CD4-positive, alpha-beta T cell treated with Interferon gamma for 1 hour (primary cell): ENCODE measurements around the gene SESN2.

Experiments used
- DNase-seq: peaks from one replicate; pipeline ENCODE4 v3.0.0-alpha.2; 2020

The SESN2 gene

GRCh38 chr1:28259252-28259933, at the start of gene SESN2:
SESN2 (plus strand) TSS chr1:28259518; CDS start chr1:28259848, 330 bp downstream.
- peak; percentile 98 for DNase-seq

GRCh38 chr1:28209700-28210099, 49.6 kb upstream of the SESN2 start:
- no peak for DNase-seq

- DNase-seq: no peak
Observed at GRCh38 chr1:28213315-28213714, 46.0 kb upstream of the SESN2 start.

- DNase-seq: no peak
Observed at GRCh38 chr1:28229089-28229488, 30.2 kb upstream of the SESN2 start.

GRCh38 chr1:28229996-28230395, 29.3 kb upstream of the SESN2 start:
- DNase-seq: no peak

- peak; percentile 91 for DNase-seq
Observed at GRCh38 chr1:28232558-28233263, 26.6 kb upstream of the SESN2 start, which contains the start of gene DNAJC8. DNAJC8 (minus strand) TSS chr1:28233029; CDS start chr1:28232998, 31 bp downstream.

- DNase-seq: no peak
Observed at GRCh38 chr1:28233264-28233606, 26.1 kb upstream of the SESN2 start.

GRCh38 chr1:28235755-28236655, 23.3 kb upstream of the SESN2 start, which contains the start of gene ATP5IF1:
ATP5IF1 (plus strand) TSS chr1:28236124; CDS start chr1:28236184, 60 bp downstream.
- DNase-seq: peak; percentile 95

- DNase-seq: no peak
Observed at GRCh38 chr1:28236656-28237322, 22.5 kb upstream of the SESN2 start.

GRCh38 chr1:28239004-28239403, 20.3 kb upstream of the SESN2 start:
- no peak for DNase-seq

GRCh38 chr1:28240024-28240423, 19.3 kb upstream of the SESN2 start:
- no peak for DNase-seq

GRCh38 chr1:28241638-28242241, 17.6 kb upstream of the SESN2 start:
- no peak for DNase-seq

- DNase-seq: no peak
Observed at GRCh38 chr1:28243685-28244311, 15.5 kb upstream of the SESN2 start.

- DNase-seq: no peak
Observed at GRCh38 chr1:28244549-28245251, 14.6 kb upstream of the SESN2 start.

- DNase-seq: peak; percentile 39
Observed at GRCh38 chr1:28246427-28246832, 12.9 kb upstream of the SESN2 start.

GRCh38 chr1:28247612-28248272, 11.6 kb upstream of the SESN2 start:
- DNase-seq: no peak

GRCh38 chr1:28248273-28249012, 10.9 kb upstream of the SESN2 start:
- DNase-seq: peak; percentile 80

- DNase-seq: no peak
Observed at GRCh38 chr1:28249013-28249865, 10.1 kb upstream of the SESN2 start.

GRCh38 chr1:28249866-28250295, 9.4 kb upstream of the SESN2 start:
- DNase-seq: no peak
